ENCODE data around the gene MTA3. TPM values are rescaled to one million over a fixed set of nuclear protein-coding genes. Genes with fewer than 3 reads are reported as not detected.

MTA3 gene
- total and polyA plus RNA-seq, 2 of the 8 experiments (the other 6 are each of a cell fraction or from before 2014, with no cell fraction given), result 125 to 184 TPM

DNA sequence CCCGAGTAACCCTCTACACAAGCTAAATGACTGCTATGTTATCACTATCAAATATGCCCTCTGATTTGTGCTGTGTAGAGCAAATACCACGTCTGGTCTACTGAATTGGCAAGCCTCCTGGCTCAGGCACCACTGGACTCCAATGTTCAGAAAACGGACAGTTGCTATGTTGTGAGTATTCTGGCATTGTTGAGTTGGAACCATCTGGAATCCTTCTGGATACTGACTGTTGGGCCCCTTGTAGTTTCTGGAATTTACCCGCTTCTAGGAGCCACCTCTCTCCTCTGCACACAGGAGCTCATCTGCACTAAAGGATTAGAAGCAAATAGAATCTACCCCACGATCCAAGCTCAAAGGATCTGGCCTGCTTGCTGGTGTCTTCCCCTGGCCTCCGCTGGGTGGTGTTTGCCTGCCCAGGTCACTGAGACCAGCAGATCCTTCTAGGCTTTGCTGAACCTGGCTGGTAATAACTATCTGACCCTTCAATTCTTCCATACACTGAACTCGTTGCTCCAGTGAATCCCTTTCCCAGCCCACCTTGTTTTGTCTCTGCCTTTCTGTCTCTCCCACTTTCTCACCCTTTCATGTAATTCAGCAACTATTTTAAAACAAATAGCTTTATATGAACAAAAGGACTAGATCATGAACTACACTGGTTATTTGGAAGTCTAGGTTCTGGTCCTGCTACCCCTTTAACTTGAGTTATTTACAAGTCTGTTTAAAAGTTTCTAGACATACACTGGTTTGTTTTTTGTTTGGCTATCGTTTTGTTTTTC, 226.0 kb downstream of the MTA3 start (continued):
- no peak for TF ChIP-seq YY1 (IDR thresholded peaks at IDR 0.05; ENCODE audit: low read depth, low read length)
- TF ChIP-seq EZH2 (IDR thresholded peaks at IDR 0.05; ENCODE audit: low read depth, low read length, severe bottlenecking), result no peak
- TF ChIP-seq CBX5 (IDR thresholded peaks at IDR 0.05; ENCODE audit: low read depth, low read length), result no peak
- TF ChIP-seq TCF12 (IDR thresholded peaks at IDR 0.05; ENCODE audit: low read depth, low read length), result no peak

All from H1 (cell line).